Cardiac muscle cell (in vitro differentiated cells and primary cell): ENCODE data around the gene TIGD2. TPM values are rescaled to one million over a fixed set of nuclear protein-coding genes. Genes with fewer than 3 reads are reported as not detected.
"Not testable (repeated sequence)": the region's sequence is repeated elsewhere in the genome, so short reads cannot be mapped to it uniquely, and the experiment has no call there.

ENCODE experiments used
- DNase-seq, 2 donors: peaks; one replicate each; pipeline versions ENCODE4 v3.0.0 to v3.0.0-alpha.2; 2010 to 2017; ENCODE audit warnings: low read depth in 1 of 2, low spot score in 1 of 2
- H3K27ac ChIP-seq: fragments of 200-600 bp; sonication (generic); 2 replicates; pipeline ENCODE4 v1.5.1; 2016
- H3K27me3 ChIP-seq: fragments of 200-600 bp; sonication (generic); 2 replicates; pipeline ENCODE4 v1.6.0; 2016; ENCODE audit warnings: control low read depth
- H3K36me3 ChIP-seq: fragments of 200-600 bp; sonication (generic); 2 replicates; pipeline ENCODE4 v1.5.1; 2016; ENCODE audit warnings: control low read depth
- H3K4me1 ChIP-seq: fragments of 200-600 bp; sonication (generic); 2 replicates; pipeline ENCODE4 v1.8.1; 2017; ENCODE audit warnings: low read depth, mild to moderate bottlenecking, mixed run types
- H3K4me3 ChIP-seq: fragments of 200-600 bp; sonication (generic); 2 replicates; pipeline ENCODE4 v1.5.1; 2016; ENCODE audit warnings: mild to moderate bottlenecking
- H3K9me3 ChIP-seq: fragments of 200-600 bp; sonication (generic); 2 replicates; pipeline ENCODE4 v1.5.1; 2017; ENCODE audit warnings: low read depth, mild to moderate bottlenecking, control low read depth
- CTCF ChIP-seq: IDR thresholded peaks from 2 replicates; pipeline ENCODE4 v1.5.1; 2012; ENCODE audit warnings: low read depth, mild to moderate bottlenecking, low read length
- polyA plus RNA-seq: library from polyadenylated mRNA; unstranded; fragments of >200 nt; fragmentation: Nextera tagmentation; extraction: Ambion mirVana; gene quantifications from 2 replicates; pipeline ENCODE4 v1.2.1, GENCODE V29; 2016
- total RNA-seq: library from RNA; depleted of rRNA; stranded (reverse); fragments of >200 nt; gene quantifications from 2 replicates; pipeline ENCODE4 v1.2.3, GENCODE V29; 2016

The TIGD2 gene
- total and polyA plus RNA-seq, 2 experiments from 2014 or later: 5.4 to 14.0 TPM

GRCh38 chr4:89140168-89140759 lies 28.9 kb downstream of the TIGD2 start:
- TF ChIP-seq CTCF: no peak
- H3K4me3 ChIP-seq: no peak overlapping the region
- no peaks in the 10 kb centered on the region for H3K27me3 ChIP-seq
- no peak for DNase-seq
- H3K9me3 ChIP-seq: no peaks in the 10 kb centered on the region
- no peaks in the 10 kb centered on the region for H3K36me3 ChIP-seq
- H3K27ac ChIP-seq: no peak overlapping the region
- H3K4me1 ChIP-seq: no peaks in the 10 kb centered on the region

DNA sequence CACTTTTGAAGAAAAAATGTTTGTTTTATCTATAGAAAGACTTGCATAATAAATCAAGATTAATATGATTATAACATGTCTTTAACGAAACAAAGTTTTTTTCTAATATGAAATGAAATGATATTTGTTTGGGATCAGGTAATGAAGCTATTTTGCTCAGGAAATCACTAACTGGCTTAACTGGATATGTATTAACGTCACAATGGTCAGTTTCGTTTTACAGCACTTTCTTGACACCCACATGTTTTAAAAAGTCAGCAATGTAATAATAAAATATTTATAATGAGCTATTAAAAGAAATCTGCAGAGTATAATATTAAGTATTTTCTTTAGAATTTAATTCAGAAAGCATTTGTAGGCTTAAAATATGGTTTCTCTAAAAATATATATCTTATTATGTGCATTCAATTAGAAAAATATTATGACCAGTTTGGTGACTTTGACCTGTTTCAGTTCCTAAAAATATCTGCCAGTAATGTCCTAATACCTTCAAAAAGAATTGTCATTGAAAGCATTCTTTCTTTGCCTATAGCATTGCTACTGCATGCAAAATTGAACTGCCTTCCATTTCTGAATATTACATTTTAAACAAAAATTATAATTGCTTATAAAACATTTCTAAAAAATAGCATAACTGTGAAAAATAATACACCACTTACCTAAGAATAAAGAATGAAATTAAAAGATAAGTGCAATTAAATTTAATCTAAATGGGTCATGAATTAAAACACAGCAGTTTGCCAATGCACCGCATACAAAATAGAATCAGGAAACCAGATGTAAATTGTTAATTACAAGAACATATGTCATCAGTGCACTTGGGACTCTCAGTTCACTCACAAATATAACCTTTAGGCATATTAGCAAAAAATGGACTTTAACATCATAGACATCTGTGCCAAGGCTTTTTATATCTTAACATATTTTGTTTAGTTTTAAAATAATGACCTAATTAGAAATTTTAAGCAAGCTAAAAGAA lies 31.6 kb downstream of the TIGD2 start:
- H3K27me3 ChIP-seq: no peaks in the 10 kb centered on the region
- no peak overlapping the region for H3K4me3 ChIP-seq
- H3K4me1 ChIP-seq: no peaks in the 10 kb centered on the region
- H3K36me3 ChIP-seq: no peaks in the 10 kb centered on the region
- DNase-seq: no peak
- TF ChIP-seq CTCF: no peak
- no peaks in the 10 kb centered on the region for H3K9me3 ChIP-seq
- no peak overlapping the region for H3K27ac ChIP-seq

DNA sequence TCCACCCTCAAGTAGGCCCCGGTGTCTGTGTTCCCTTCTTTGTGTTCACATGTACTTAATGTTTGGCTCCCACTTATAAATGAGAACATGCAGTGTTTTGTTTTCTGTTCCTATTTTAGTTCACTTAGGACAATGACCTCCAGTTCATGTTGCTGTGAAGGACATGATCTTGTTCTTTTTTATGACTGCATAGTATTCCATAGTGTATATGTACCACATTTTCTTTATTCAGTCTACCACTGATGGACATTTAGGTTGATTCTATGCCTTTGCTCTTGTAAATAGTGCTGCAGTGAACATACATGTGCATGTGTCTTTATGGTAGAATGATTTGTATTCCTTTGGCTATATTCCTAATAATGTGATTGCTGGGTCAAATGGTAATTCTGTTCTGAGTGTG lies 33.3 kb downstream of the TIGD2 start:
- not testable (repeated sequence) for DNase-seq, H3K36me3 ChIP-seq, H3K9me3 ChIP-seq, H3K4me3 ChIP-seq, H3K27ac ChIP-seq, H3K4me1 ChIP-seq, H3K27me3 ChIP-seq

DNA sequence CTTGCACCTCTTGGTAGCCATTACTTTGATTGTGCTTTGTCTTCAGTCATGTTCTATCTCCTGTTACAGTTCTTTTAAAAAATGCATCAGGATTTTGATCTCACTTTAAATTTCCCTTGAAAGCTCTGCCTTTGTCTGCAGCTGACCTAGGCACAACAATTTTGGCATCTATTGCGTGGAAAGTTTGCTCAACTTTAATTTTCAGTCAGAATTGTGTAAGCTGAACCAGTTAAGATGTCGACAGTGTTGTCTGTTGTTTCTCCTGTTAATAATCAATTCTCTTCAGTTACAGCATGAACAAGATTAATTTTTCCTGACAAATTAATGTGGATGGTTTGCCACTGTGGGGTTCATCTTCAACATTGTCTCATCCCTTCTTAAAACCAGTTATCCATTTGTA lies 34.9 kb downstream of the TIGD2 start:
- no peak overlapping the region for H3K4me3 ChIP-seq
- no peaks in the 10 kb centered on the region for H3K4me1 ChIP-seq
- DNase-seq: no peak
- no peaks in the 10 kb centered on the region for H3K27me3 ChIP-seq
- H3K27ac ChIP-seq: no peak overlapping the region
- H3K36me3 ChIP-seq: no peaks in the 10 kb centered on the region
- no peaks in the 10 kb centered on the region for H3K9me3 ChIP-seq
- no peak for TF ChIP-seq CTCF

DNA sequence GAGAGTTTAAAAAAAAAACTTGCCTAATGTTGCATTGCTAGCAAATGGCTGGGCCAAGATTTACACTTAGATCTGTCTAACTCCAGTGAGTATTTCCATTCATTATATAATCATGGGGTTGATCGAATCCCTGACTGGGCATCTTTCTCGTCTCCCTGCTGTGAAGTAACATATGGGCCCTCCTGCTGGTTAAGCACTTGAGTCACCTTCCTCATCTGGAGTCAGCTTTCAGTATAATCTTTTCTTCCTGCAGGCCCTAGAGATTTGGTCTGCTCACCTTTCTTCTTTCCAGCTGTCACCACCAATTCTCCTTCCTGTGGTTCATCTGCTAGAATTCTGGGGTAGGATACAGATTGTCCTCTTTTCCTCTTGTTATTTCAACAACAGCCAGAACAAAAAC lies 41.6 kb downstream of the TIGD2 start:
- H3K4me3 ChIP-seq: no peak overlapping the region
- no peaks in the 10 kb centered on the region for H3K36me3 ChIP-seq
- H3K27ac ChIP-seq: no peak overlapping the region
- no peaks in the 10 kb centered on the region for H3K27me3 ChIP-seq
- no peaks in the 10 kb centered on the region for H3K9me3 ChIP-seq
- peaks cover 11% of the 10 kb centered on the region for H3K4me1 ChIP-seq
- TF ChIP-seq CTCF: no peak
- peak in 1 of 2 donors; percentile 33 for DNase-seq
